Loucy (cell line): ENCODE data around the gene RPAIN.

Source experiments
- EZH2phosphoT487 ChIP-seq: fragments of 200-600 bp; IDR thresholded peaks from 2 replicates; pipeline ENCODE4 v1.6.1; 2018; ENCODE audit warnings: antibody characterized with exemption, mild to moderate bottlenecking, moderate library complexity, borderline replicate concordance
- TF ChIP-seq, protein P1 (sequence below): fragments of 200-600 bp; sonication (generic); conservative IDR thresholded peaks from 2 replicates; pipeline ENCODE4 v1.5.1; 2014; ENCODE audit warnings: mild to moderate bottlenecking, antibody characterized with exemption, low read length

- TF ChIP-seq, protein P1, sequence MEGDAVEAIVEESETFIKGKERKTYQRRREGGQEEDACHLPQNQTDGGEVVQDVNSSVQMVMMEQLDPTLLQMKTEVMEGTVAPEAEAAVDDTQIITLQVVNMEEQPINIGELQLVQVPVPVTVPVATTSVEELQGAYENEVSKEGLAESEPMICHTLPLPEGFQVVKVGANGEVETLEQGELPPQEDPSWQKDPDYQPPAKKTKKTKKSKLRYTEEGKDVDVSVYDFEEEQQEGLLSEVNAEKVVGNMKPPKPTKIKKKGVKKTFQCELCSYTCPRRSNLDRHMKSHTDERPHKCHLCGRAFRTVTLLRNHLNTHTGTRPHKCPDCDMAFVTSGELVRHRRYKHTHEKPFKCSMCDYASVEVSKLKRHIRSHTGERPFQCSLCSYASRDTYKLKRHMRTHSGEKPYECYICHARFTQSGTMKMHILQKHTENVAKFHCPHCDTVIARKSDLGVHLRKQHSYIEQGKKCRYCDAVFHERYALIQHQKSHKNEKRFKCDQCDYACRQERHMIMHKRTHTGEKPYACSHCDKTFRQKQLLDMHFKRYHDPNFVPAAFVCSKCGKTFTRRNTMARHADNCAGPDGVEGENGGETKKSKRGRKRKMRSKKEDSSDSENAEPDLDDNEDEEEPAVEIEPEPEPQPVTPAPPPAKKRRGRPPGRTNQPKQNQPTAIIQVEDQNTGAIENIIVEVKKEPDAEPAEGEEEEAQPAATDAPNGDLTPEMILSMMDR: no peak
- no peak for TF ChIP-seq EZH2phosphoT487
Observed at GRCh38 chr17:5478992-5479391, 59.0 kb downstream of the RPAIN start.
